ENCODE data around the gene KCNG4. TPM values are rescaled to one million over a fixed set of nuclear protein-coding genes. Genes with fewer than 3 reads are reported as not detected.

KCNG4 gene
- total and polyA plus RNA-seq, 2 of the 8 experiments (the other 6 are each of a cell fraction or from before 2014, with no cell fraction given) = not detected

DNA sequence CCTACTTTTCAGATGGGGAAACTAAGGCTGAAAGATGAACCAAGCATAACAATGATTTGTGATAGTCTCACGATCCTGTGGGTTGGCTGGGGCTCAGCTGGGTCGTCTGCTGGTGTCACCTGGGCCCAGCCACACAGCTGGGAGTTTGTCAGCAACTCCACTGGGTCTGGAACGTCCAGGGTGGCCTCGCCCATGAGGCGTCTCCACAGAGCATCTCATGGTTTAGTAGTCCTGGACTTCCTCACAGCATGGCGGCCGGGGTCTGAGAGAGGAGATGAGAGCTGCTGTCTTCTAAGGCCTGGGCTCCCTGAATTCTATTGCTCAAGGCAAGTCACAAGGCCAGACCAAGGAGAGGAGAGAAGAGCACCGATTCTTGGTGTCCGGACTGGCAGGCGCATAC, 30.7 kb upstream of the KCNG4 start:
- Histone ChIP-seq H2AK5ac (ENCODE audit: low read depth, low read length) (no peak overlapping the region), H3K27me3 (replicated peaks in 1 of 4; ENCODE audit: control insufficient read depth in 3 of 4, extremely low read depth in 1 of 4, insufficient read depth in 3 of 4, low read length in 3 of 4) (peaks cover 0 to 3% (median 0%) of the 10 kb centered on the region in 4 experiments; a peak in 1 of 7 replicates), H4K5ac (ENCODE audit: insufficient read length, low read depth, low read length) (no peak overlapping the region), H3K18ac (ENCODE audit: extremely low read depth, low read length) (no peak overlapping the region), H3K9me3 (ENCODE audit: insufficient read depth in 2 of 2, low read depth in 1 of 2, low read length in 1 of 2) (no peaks in the 10 kb centered on the region), H3K56ac (replicated peaks; ENCODE audit: insufficient read length, low read depth, low read length) (no peak overlapping the region), H2BK120ac (replicated peaks; ENCODE audit: low read depth, low read length) (no peak overlapping the region), H4K91ac (replicated peaks; ENCODE audit: insufficient read length, low read length) (no peak overlapping the region), H3K79me1 (ENCODE audit: low read depth, low read length) (no peaks in the 10 kb centered on the region), H2BK15ac (ENCODE audit: low read length) (no peak overlapping the region), H4K20me1 (replicated peaks in 1 of 2; ENCODE audit: control insufficient read depth in 1 of 2, insufficient read depth in 2 of 2, low read length in 2 of 2) (no peaks in the 10 kb centered on the region), H3K9ac (replicated peaks in 1 of 4; ENCODE audit: extremely low read depth in 1 of 4, low read depth in 3 of 4, low read length in 3 of 4) (no peak overlapping the region), H3K4me2 (ENCODE audit: insufficient read depth in 1 of 2, low read depth in 2 of 2, low read length in 2 of 2) (no peak overlapping the region), H2BK20ac (ENCODE audit: low read length) (no peak overlapping the region), H2BK12ac (ENCODE audit: low read depth, low read length) (no peak overlapping the region), H3K27ac (ENCODE audit: low read depth, low read length) (no peak overlapping the region), H2BK5ac (ENCODE audit: low read depth, low read length) (no peak overlapping the region), H3K36me3 (ENCODE audit: control insufficient read depth in 2 of 4, insufficient read depth in 4 of 4, low read length in 3 of 4) (no peaks in the 10 kb centered on the region), H3K14ac (ENCODE audit: insufficient read length) (no peak overlapping the region), H3K4me1 (replicated peaks in 1 of 4; ENCODE audit: control insufficient read depth in 3 of 4, insufficient read depth in 4 of 4, low read length in 3 of 4) (peaks cover 0 to 2% (median 0%) of the 10 kb centered on the region in 4 experiments; a peak in 2 of 7 replicates), H3K23me2 (ENCODE audit: low read depth, low read length) (peaks cover 11% of the 10 kb centered on the region; the same call in 1 of the 2 replicates), H3K4me3 (ENCODE audit: extremely low read depth in 1 of 4, insufficient read depth in 2 of 4, low read depth in 3 of 4, low read length in 4 of 4) (no peak overlapping the region), H4K8ac (ENCODE audit: extremely low read depth, insufficient read depth, low read length) (no peak overlapping the region), H3K79me2 (ENCODE audit: control insufficient read depth in 1 of 2, insufficient read depth in 2 of 2, low read length in 2 of 2) (no peaks in the 10 kb centered on the region), H2AFZ (ENCODE audit: low read length) (no peak overlapping the region), H3K4ac (replicated peaks; ENCODE audit: insufficient read length, low read depth, low read length) (no peak overlapping the region), H3K23ac (ENCODE audit: insufficient read length) (no peak overlapping the region)
- no peak for FAIRE-seq
- ChIA-PET CTCF (ENCODE audit: partially characterized antibody) (interaction anchor here (0.9 to 3.2 kb wide), 6 partner anchors 11 to 407 kb away, joined by 3 to 13 read pairs (median 3); no protein-coding TSS in a partner anchor), POLR2A (ENCODE audit: partially characterized antibody) (no interaction called here)
- no peak for DNase-seq (ENCODE audit: low read depth in 1 of 2, low spot score in 2 of 2)
- WGBS, 2 experiments (ENCODE audit: extremely low coverage in 1 of 2, insufficient coverage in 1 of 2, insufficient read length in 1 of 2, insufficient replicate concordance in 2 of 2, low coverage in 1 of 2, low lambda C conversion rate in 2 of 2, missing lambda C conversion rate in 1 of 2) = 79% methylated on average over 10 of the region's 10 CpGs; no CpG with 5 or more reads in 1 of the 2 experiments
- TF ChIP-seq GTF2F1 (IDR thresholded peaks at IDR 0.05; ENCODE audit: borderline replicate concordance, low read depth, low read length) (no peak), KDM1A (IDR thresholded peaks at IDR 0.05; ENCODE audit: borderline replicate concordance, low read length) (no peak), BCL11A (IDR thresholded peaks at IDR 0.05; ENCODE audit: low read depth in 2 of 2, low read length in 2 of 2) (no peak), FOSL1 (IDR thresholded peaks at IDR 0.05; ENCODE audit: insufficient read depth, low read depth, low read length) (no peak), EGR1 (IDR thresholded peaks at IDR 0.05; ENCODE audit: borderline replicate concordance, low read depth, low read length) (no peak), PHF8 (conservative IDR thresholded peaks at IDR 0.05; ENCODE audit: low read depth, low read length) (no peak), ASH2L (IDR thresholded peaks at IDR 0.05; ENCODE audit: low read length) (no peak), RAD21 (IDR thresholded peaks at IDR 0.05 in 1 of 2, conservative IDR thresholded peaks at IDR 0.05 in 1 of 2; ENCODE audit: low read depth in 2 of 2, low read length in 2 of 2) (no peak), CHD2 (IDR thresholded peaks at IDR 0.05; ENCODE audit: low read length) (no peak), CTBP2 (IDR thresholded peaks at IDR 0.05; ENCODE audit: borderline replicate concordance, insufficient read depth, insufficient read length, low read length) (no peak)

All from H1 (cell line).